ENCODE results near the gene AMPD3.
A peak's percentile ranks its signal among the peaks of the same experiment; 100 is the strongest.

Gene AMPD3

GRCh38 chr11:10504490-10504889 is 49.4 kb downstream of the AMPD3 start:
- no peak overlapping the region for H3K4me3 ChIP-seq (ENCODE audit: low read length)
- DNase-seq (ENCODE audit: low read depth): no peak

GRCh38 chr11:10505278-10506007 is 50.4 kb downstream of the AMPD3 start:
- no peak for TF ChIP-seq CTCF (conservative IDR thresholded peaks at IDR 0.05; ENCODE audit: low read length)
- DNase-seq (ENCODE audit: low read depth): no peak
- no peak overlapping the region for H3K4me3 ChIP-seq (ENCODE audit: low read length)

More at GRCh38 chr11:10504490-10504889, 49.4 kb downstream of the AMPD3 start:
- TF ChIP-seq CTCF (conservative IDR thresholded peaks at IDR 0.05; ENCODE audit: low read length): no peak

GRCh38 chr11:10506008-10506370 is 50.9 kb downstream of the AMPD3 start:
- no peak for DNase-seq (ENCODE audit: low read depth)
- TF ChIP-seq CTCF (conservative IDR thresholded peaks at IDR 0.05; ENCODE audit: low read length): no peak
- no peak overlapping the region for H3K4me3 ChIP-seq (ENCODE audit: low read length)

- H3K4me3 ChIP-seq (ENCODE audit: low read length): no peak overlapping the region
- TF ChIP-seq CTCF (conservative IDR thresholded peaks at IDR 0.05; ENCODE audit: low read length): no peak
- no peak for DNase-seq (ENCODE audit: low read depth)
Observed at GRCh38 chr11:10511181-10511621, 56.1 kb downstream of the AMPD3 start.

GRCh38 chr11:10514202-10514601 is 59.1 kb downstream of the AMPD3 start:
- H3K4me3 ChIP-seq (ENCODE audit: low read length): no peak overlapping the region
- peak; percentile 43 for TF ChIP-seq CTCF (conservative IDR thresholded peaks at IDR 0.05; ENCODE audit: low read length)
- peak; percentile 31 for DNase-seq (ENCODE audit: low read depth)

GRCh38 chr11:10514709-10515108 is 59.6 kb downstream of the AMPD3 start:
- DNase-seq (ENCODE audit: low read depth): peak; percentile 34
- no peak for TF ChIP-seq CTCF (conservative IDR thresholded peaks at IDR 0.05; ENCODE audit: low read length)
- no peak overlapping the region for H3K4me3 ChIP-seq (ENCODE audit: low read length)

- H3K4me3 ChIP-seq (ENCODE audit: low read length): no peak overlapping the region
- no peak for DNase-seq (ENCODE audit: low read depth)
- no peak for TF ChIP-seq CTCF (conservative IDR thresholded peaks at IDR 0.05; ENCODE audit: low read length)
Observed at GRCh38 chr11:10515418-10515817, 60.4 kb downstream of the AMPD3 start.
